ENCODE results near the gene GABRB1.

Gene GABRB1

GRCh38 chr4:47263721-47264120 lies 232.4 kb downstream of the GABRB1 start:
- Mint-ChIP-seq H3K4me3 (no peak overlapping the region), H3K27me3 (ENCODE audit: low read depth, poor library complexity) (no peaks in the 10 kb centered on the region), H3K4me1 (no peaks in the 10 kb centered on the region), H3K27ac (no peak overlapping the region), H3K9me3 (no peaks in the 10 kb centered on the region), H3K36me3 (ENCODE audit: low read depth) (no peaks in the 10 kb centered on the region)
- no peak for DNase-seq
- no peak for TF ChIP-seq CTCF (IDR thresholded peaks at IDR 0.05)

- no peaks in the 10 kb centered on the region for H3K4me1 Mint-ChIP-seq
- DNase-seq: no peak
- H3K27me3 Mint-ChIP-seq (ENCODE audit: low read depth, poor library complexity): no peaks in the 10 kb centered on the region
- no peak overlapping the region for H3K4me3 Mint-ChIP-seq
- no peak for TF ChIP-seq CTCF (IDR thresholded peaks at IDR 0.05)
- H3K36me3 Mint-ChIP-seq (ENCODE audit: low read depth): no peaks in the 10 kb centered on the region
- no peaks in the 10 kb centered on the region for H3K9me3 Mint-ChIP-seq
- no peak overlapping the region for H3K27ac Mint-ChIP-seq
Measured at GRCh38 chr4:47270201-47270888, 239.0 kb downstream of the GABRB1 start.

- Mint-ChIP-seq H3K36me3 (ENCODE audit: low read depth) (no peaks in the 10 kb centered on the region), H3K9me3 (no peaks in the 10 kb centered on the region)
- no peak for TF ChIP-seq CTCF (IDR thresholded peaks at IDR 0.05)
Measured at GRCh38 chr4:47271291-47271690, 239.9 kb downstream of the GABRB1 start.

GRCh38 chr4:47274901-47275300 lies 243.5 kb downstream of the GABRB1 start:
- no peaks in the 10 kb centered on the region for H3K9me3 Mint-ChIP-seq
- H3K27ac Mint-ChIP-seq: no peak overlapping the region
- no peaks in the 10 kb centered on the region for H3K36me3 Mint-ChIP-seq (ENCODE audit: low read depth)
- H3K27me3 Mint-ChIP-seq (ENCODE audit: low read depth, poor library complexity): no peaks in the 10 kb centered on the region
- no peak for DNase-seq
- H3K4me1 Mint-ChIP-seq: no peaks in the 10 kb centered on the region
- TF ChIP-seq CTCF (IDR thresholded peaks at IDR 0.05): no peak
- H3K4me3 Mint-ChIP-seq: no peak overlapping the region

More at GRCh38 chr4:47271291-47271690, 239.9 kb downstream of the GABRB1 start:
- Mint-ChIP-seq H3K27ac (no peak overlapping the region), H3K4me1 (no peaks in the 10 kb centered on the region), H3K4me3 (no peak overlapping the region), H3K27me3 (ENCODE audit: low read depth, poor library complexity) (no peaks in the 10 kb centered on the region)
- no peak for DNase-seq

GRCh38 chr4:47275595-47275994 lies 244.2 kb downstream of the GABRB1 start:
- H3K4me3 Mint-ChIP-seq: no peak overlapping the region
- TF ChIP-seq CTCF (IDR thresholded peaks at IDR 0.05): no peak
- no peaks in the 10 kb centered on the region for H3K27me3 Mint-ChIP-seq (ENCODE audit: low read depth, poor library complexity)
- H3K4me1 Mint-ChIP-seq: no peaks in the 10 kb centered on the region
- H3K36me3 Mint-ChIP-seq (ENCODE audit: low read depth): no peaks in the 10 kb centered on the region
- H3K27ac Mint-ChIP-seq: no peak overlapping the region
- H3K9me3 Mint-ChIP-seq: no peaks in the 10 kb centered on the region
- DNase-seq: no peak

- TF ChIP-seq CTCF (IDR thresholded peaks at IDR 0.05): no peak
- Mint-ChIP-seq H3K36me3 (ENCODE audit: low read depth) (no peaks in the 10 kb centered on the region), H3K27me3 (ENCODE audit: low read depth, poor library complexity) (peaks cover 2% of the 10 kb centered on the region), H3K27ac (no peak overlapping the region), H3K4me3 (no peak overlapping the region), H3K9me3 (peaks cover 4% of the 10 kb centered on the region), H3K4me1 (no peaks in the 10 kb centered on the region)
- no peak for DNase-seq
Measured at GRCh38 chr4:47278631-47279030, 247.3 kb downstream of the GABRB1 start.

Measured in nephron progenitor cell (in vitro differentiated cells).